ENCODE data around the gene IL6ST.

DNA sequence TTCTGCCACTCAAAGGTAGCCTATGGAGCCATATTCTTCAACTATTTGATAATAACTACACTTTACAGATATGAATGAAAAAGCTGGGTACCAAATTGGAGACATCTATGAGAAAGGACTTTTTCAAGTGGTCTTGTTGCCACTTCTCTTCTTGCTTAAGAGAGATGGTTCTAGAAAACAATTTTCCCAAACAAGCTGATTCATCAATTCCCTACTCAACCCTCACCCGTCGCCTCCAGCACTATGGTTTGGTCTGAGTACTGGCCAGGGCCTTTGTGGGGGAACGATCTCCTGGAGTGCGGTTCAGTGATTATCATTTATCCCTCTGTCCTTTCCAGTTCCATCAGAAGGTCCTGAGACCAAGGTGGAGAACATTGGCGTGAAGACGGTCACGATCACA is 86.8 kb downstream of the IL6ST start:
- TF ChIP-seq, protein P1, sequence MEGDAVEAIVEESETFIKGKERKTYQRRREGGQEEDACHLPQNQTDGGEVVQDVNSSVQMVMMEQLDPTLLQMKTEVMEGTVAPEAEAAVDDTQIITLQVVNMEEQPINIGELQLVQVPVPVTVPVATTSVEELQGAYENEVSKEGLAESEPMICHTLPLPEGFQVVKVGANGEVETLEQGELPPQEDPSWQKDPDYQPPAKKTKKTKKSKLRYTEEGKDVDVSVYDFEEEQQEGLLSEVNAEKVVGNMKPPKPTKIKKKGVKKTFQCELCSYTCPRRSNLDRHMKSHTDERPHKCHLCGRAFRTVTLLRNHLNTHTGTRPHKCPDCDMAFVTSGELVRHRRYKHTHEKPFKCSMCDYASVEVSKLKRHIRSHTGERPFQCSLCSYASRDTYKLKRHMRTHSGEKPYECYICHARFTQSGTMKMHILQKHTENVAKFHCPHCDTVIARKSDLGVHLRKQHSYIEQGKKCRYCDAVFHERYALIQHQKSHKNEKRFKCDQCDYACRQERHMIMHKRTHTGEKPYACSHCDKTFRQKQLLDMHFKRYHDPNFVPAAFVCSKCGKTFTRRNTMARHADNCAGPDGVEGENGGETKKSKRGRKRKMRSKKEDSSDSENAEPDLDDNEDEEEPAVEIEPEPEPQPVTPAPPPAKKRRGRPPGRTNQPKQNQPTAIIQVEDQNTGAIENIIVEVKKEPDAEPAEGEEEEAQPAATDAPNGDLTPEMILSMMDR (IDR thresholded peaks at IDR 0.05; ENCODE audit: poor library complexity) = no peak
- TF ChIP-seq EZH2 (IDR thresholded peaks at IDR 0.05; ENCODE audit: borderline replicate concordance) (no peak), EZH2phosphoT487 (IDR thresholded peaks at IDR 0.05; ENCODE audit: low read depth, severe bottlenecking, unreplicated experiment) (no peak)
